Kidney (tissue), 14 donors: ENCODE measurements around the gene CCDC80. TPM values are rescaled to one million over a fixed set of nuclear protein-coding genes. Genes with fewer than 3 reads are reported as not detected.

Experiments
- DNase-seq, 5 donors: peaks; one replicate each; pipeline ENCODE4 v3.0.0-alpha.2; 2013 to 2020
- FAIRE-seq: peaks from 2 replicates; lab custom pipeline; 2012; peaks lifted over from hg19 to GRCh38; lab: Jason Lieb, UNC
- H3K27ac ChIP-seq, 2 donors: one replicate each; pipeline ENCODE4 v1.7.0; 2013; ENCODE audit warnings: low read depth in 2 of 2, low read length in 2 of 2, inconsistent platforms in 1 of 2
- H3K27me3 ChIP-seq: one replicate; pipeline ENCODE4 v1.7.1; 2013; ENCODE audit warnings: low read length, inconsistent platforms; ENCODE audit not compliant: control insufficient read depth, insufficient read depth
- H3K36me3 ChIP-seq, 3 donors: one replicate each; pipeline versions ENCODE4 v1.7.0 to v1.7.1; 2013; ENCODE audit warnings: low read length in 3 of 3, control low read depth in 1 of 3, inconsistent platforms in 1 of 3; ENCODE audit not compliant: insufficient read depth in 3 of 3, control insufficient read depth in 2 of 3
- H3K4me1 ChIP-seq, 3 donors: one replicate each; pipeline versions ENCODE4 v1.7.0 to v1.7.1; 2013; ENCODE audit warnings: low read length in 3 of 3, inconsistent platforms in 1 of 3, low read depth in 1 of 3; ENCODE audit not compliant: control insufficient read depth in 2 of 3, insufficient read depth in 2 of 3
- H3K4me3 ChIP-seq, 3 donors: one replicate each; pipeline versions ENCODE4 v1.7.0 to v1.8.1; 2013; ENCODE audit warnings: low read length in 3 of 3, control low read depth in 1 of 3, inconsistent platforms in 1 of 3
- H3K9ac ChIP-seq, 3 donors: one replicate each; pipeline versions ENCODE4 v1.7.0 to v1.7.1; 2013; ENCODE audit warnings: low read length in 3 of 3, control low read depth in 1 of 3, inconsistent platforms in 1 of 3
- H3K9me3 ChIP-seq, 3 donors: one replicate each; pipeline versions ENCODE4 v1.7.0 to v1.7.1; 2013; ENCODE audit warnings: low read length in 3 of 3, control low read depth in 1 of 3, inconsistent platforms in 1 of 3; ENCODE audit not compliant: control insufficient read depth in 2 of 3, insufficient read depth in 1 of 3
- intact Hi-C: fragments of 100-400 bp; cut with DNase I; formaldehyde crosslinking; loops from one replicate; pipeline ENCODE4 v1.11.1; 2022
- polyA plus RNA-seq: library from polyadenylated mRNA; stranded (reverse); fragments of 350-450 nt; fragmentation: Illumina TruSeq; extraction: RNeasy Lipid Tissue Mini Kit (QIAGEN cat#74804); gene quantifications from one replicate; pipeline ENCODE4 v1.2.3, GENCODE V29; 2014; ENCODE audit warnings: low read depth, low replicate concordance; ENCODE audit not compliant: insufficient read depth
- total RNA-seq: library from RNA; stranded (reverse); fragmentation: NEBNext Ultra II Directional; extraction: Animal tissue kit (Norgen Biotek cat#: 25700); gene quantifications from one replicate; pipeline ENCODE4 v1.2.1, GENCODE V29; 2021
- TF ChIP-seq, protein P1 (sequence below): IDR thresholded peaks from 3 replicates; pipeline ENCODE4 v1.5.1; 2012; ENCODE audit warnings: mild to moderate bottlenecking, moderate library complexity, borderline replicate concordance; ENCODE audit not compliant: insufficient read depth; ENCODE audit errors: extremely low read depth
- donor health status: control.
- donor health status: control.
- donor health status: control.
- donor health status: control.
- donor health status: control.
- donor health status: DM: yes; HTN: yes; CAD: no.
- donor health status: Normal renal cell carcinoma (clear cell type).

The CCDC80 gene
- total and polyA plus RNA-seq, 2 donors from 2014 or later = 12.0 to 57.5 TPM

DNA sequence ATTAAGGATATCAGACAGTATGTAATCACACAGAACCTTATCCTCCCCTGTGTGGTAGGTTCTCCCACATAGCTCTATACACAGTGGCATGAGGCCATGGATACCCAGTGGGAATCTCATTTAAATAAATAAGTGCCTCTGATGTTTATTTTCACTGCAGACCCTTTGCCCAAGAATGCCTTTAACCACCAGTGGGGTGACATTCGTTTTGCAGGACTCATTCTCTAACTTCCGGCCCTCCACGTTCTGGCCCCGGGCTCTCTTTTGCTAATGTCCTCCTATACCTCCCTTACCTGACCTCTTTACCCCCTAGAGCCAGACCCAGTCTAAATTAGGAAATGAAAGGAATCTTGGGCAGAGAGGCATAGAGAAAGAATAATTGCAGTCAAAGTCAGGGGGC, 8.3 kb downstream of the CCDC80 start:
- no peak for FAIRE-seq
- intact Hi-C loops = no loop called here
- Histone ChIP-seq H3K4me1 (peaks cover 0 to 5% (median 3%) of the 10 kb centered on the region in 3 donors), H3K36me3 (no peaks in the 10 kb centered on the region), H3K4me3 (no peak overlapping the region), H3K27me3 (no peaks in the 10 kb centered on the region), H3K9ac (no peak overlapping the region), H3K9me3 (no peaks in the 10 kb centered on the region), H3K27ac (no peak overlapping the region)
- TF ChIP-seq, protein P1, sequence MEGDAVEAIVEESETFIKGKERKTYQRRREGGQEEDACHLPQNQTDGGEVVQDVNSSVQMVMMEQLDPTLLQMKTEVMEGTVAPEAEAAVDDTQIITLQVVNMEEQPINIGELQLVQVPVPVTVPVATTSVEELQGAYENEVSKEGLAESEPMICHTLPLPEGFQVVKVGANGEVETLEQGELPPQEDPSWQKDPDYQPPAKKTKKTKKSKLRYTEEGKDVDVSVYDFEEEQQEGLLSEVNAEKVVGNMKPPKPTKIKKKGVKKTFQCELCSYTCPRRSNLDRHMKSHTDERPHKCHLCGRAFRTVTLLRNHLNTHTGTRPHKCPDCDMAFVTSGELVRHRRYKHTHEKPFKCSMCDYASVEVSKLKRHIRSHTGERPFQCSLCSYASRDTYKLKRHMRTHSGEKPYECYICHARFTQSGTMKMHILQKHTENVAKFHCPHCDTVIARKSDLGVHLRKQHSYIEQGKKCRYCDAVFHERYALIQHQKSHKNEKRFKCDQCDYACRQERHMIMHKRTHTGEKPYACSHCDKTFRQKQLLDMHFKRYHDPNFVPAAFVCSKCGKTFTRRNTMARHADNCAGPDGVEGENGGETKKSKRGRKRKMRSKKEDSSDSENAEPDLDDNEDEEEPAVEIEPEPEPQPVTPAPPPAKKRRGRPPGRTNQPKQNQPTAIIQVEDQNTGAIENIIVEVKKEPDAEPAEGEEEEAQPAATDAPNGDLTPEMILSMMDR = no peak
- DNase-seq = no peak

DNA sequence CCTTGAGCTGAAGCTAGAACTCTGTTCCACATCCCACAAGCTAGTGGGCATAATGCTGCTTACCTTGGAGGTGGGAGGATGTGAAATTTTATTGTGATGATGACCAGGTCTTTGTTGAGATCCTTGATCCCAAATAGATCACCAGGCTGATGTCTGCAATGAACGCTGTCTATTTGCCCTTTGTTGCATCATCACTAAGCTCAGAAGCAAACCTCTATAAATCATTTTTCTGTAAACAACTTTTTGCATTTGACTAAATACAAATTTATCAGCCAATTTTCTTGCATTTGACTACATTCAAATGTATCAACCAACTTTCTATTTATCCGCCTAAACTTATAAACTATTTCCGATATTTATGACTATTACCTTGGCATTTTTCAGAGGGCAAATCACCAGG, 9.7 kb downstream of the CCDC80 start:
- Histone ChIP-seq H3K9me3 (no peaks in the 10 kb centered on the region), H3K4me1 (peaks cover 0 to 5% (median 3%) of the 10 kb centered on the region in 3 donors), H3K4me3 (no peak overlapping the region), H3K36me3 (no peaks in the 10 kb centered on the region), H3K27me3 (no peaks in the 10 kb centered on the region), H3K27ac (no peak overlapping the region), H3K9ac (no peak overlapping the region)
- FAIRE-seq (no peak), DNase-seq (no peak)
- TF ChIP-seq, protein P1 = no peak
- intact Hi-C loops = no loop called here

DNA sequence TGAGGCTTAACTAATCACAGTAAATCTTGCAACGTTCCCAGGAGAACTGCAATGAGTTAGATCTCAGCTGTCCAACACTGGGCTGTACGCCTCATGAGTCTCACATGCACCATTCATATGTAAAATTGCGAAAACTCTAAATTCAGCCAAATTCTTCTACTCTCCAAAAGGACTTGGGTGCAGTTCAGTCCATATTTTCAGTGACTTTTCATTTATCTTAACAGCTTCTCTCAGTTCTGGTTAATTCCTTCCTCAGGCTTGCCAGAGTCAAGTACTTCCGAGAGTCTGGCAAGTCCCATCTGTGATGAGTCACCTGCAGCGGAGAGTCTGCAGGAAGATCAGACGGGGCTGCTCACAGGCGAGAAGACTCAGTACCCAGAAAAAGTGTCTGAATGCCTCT, 11.5 kb downstream of the CCDC80 start:
- Histone ChIP-seq H3K4me3 (no peak overlapping the region), H3K27ac (no peak overlapping the region), H3K27me3 (no peaks in the 10 kb centered on the region), H3K9ac (no peak overlapping the region), H3K4me1 (peaks cover 0 to 5% (median 3%) of the 10 kb centered on the region in 3 donors), H3K36me3 (no peaks in the 10 kb centered on the region), H3K9me3 (no peaks in the 10 kb centered on the region)
- no peak for FAIRE-seq
- TF ChIP-seq, protein P1 = no peak
- intact Hi-C loops = no loop called here
- DNase-seq = no peak

DNA sequence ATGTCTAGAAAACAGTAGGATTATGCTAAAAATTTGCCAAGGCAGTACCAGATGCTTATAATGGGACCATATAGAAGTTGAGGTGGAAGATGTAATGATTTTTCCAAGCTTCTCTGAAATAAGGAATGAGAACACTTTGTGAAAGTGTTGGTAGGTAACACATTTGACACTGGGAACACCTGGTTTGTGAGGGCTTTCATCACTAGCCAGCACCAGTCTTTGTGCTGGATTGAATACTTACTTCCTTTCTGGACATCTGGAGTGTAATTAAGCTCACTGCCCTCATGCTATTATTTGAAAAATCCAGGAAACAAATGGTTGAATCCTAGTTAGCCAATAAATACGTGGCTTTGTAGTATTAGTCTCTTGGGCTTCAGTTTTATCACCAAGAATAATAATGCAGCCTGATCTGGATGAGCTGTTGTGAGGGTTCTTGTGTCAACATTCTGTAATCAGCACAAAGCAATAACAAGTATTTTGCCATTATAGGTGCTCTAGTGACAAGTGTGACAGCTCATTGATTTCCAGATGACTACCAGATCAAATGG, 12.9 kb downstream of the CCDC80 start:
- H3K4me1 ChIP-seq = peaks cover 0 to 3% (median 0%) of the 10 kb centered on the region in 3 donors
- intact Hi-C loops = no loop called here
- no peaks in the 10 kb centered on the region for H3K27me3 ChIP-seq
- H3K9me3 ChIP-seq = no peaks in the 10 kb centered on the region
- FAIRE-seq (no peak), DNase-seq (no peak)
- TF ChIP-seq, protein P1 = no peak
- no peak overlapping the region for H3K27ac ChIP-seq
- no peak overlapping the region for H3K4me3 ChIP-seq
- no peak overlapping the region for H3K9ac ChIP-seq
- H3K36me3 ChIP-seq = no peaks in the 10 kb centered on the region
